Measurements from ENCODE around the gene SNX1.

Gene SNX1

GRCh38 chr15:64161688-64162477 is 66.1 kb downstream of the SNX1 start:
- peaks cover 44% of the 10 kb centered on the region for H4K20me1 ChIP-seq (ENCODE audit: insufficient read depth, low read length, poor library complexity, severe bottlenecking)
- peaks cover 30% of the 10 kb centered on the region for H3K4me1 ChIP-seq (ENCODE audit: insufficient read depth, low read length, poor library complexity, severe bottlenecking)
- TF ChIP-seq, protein P1, sequence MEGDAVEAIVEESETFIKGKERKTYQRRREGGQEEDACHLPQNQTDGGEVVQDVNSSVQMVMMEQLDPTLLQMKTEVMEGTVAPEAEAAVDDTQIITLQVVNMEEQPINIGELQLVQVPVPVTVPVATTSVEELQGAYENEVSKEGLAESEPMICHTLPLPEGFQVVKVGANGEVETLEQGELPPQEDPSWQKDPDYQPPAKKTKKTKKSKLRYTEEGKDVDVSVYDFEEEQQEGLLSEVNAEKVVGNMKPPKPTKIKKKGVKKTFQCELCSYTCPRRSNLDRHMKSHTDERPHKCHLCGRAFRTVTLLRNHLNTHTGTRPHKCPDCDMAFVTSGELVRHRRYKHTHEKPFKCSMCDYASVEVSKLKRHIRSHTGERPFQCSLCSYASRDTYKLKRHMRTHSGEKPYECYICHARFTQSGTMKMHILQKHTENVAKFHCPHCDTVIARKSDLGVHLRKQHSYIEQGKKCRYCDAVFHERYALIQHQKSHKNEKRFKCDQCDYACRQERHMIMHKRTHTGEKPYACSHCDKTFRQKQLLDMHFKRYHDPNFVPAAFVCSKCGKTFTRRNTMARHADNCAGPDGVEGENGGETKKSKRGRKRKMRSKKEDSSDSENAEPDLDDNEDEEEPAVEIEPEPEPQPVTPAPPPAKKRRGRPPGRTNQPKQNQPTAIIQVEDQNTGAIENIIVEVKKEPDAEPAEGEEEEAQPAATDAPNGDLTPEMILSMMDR (conservative IDR thresholded peaks at IDR 0.05; ENCODE audit: low read length): no peak
- TF ChIP-seq EZH2phosphoT487 (IDR thresholded peaks at IDR 0.05; ENCODE audit: borderline replicate concordance): no peak
- H2AFZ ChIP-seq (ENCODE audit: low read length): no peak overlapping the region
- peaks cover 34% of the 10 kb centered on the region; the same call in 1 of the 2 replicates for H3K36me3 ChIP-seq (ENCODE audit: insufficient read depth, low read length)
- peaks cover 49% of the 10 kb centered on the region for H3K79me2 ChIP-seq (ENCODE audit: insufficient read depth, low read length)
- peak overlapping the region; percentile 95 for H3K4me3 ChIP-seq (ENCODE audit: low read length, poor library complexity, severe bottlenecking)
- no peaks in the 10 kb centered on the region for H3K9me3 ChIP-seq (ENCODE audit: insufficient read depth, low read depth, low read length)
- H3F3A ChIP-seq (ENCODE audit: low read depth): no peaks in the 10 kb centered on the region; the same call in 1 of the 2 replicates
- H3K9me2 ChIP-seq (replicated peaks; ENCODE audit: low read depth, low read length): no peaks in the 10 kb centered on the region
- peak overlapping the region; percentile 88 for H3K4me2 ChIP-seq (ENCODE audit: low read depth, low read length, poor library complexity, severe bottlenecking)
- peak overlapping the region; percentile 97 for H3K9ac ChIP-seq (ENCODE audit: low read depth, low read length, poor library complexity, severe bottlenecking)
- H3K27me3 ChIP-seq (ENCODE audit: insufficient read depth, low read length, poor library complexity, severe bottlenecking): no peaks in the 10 kb centered on the region

DNA sequence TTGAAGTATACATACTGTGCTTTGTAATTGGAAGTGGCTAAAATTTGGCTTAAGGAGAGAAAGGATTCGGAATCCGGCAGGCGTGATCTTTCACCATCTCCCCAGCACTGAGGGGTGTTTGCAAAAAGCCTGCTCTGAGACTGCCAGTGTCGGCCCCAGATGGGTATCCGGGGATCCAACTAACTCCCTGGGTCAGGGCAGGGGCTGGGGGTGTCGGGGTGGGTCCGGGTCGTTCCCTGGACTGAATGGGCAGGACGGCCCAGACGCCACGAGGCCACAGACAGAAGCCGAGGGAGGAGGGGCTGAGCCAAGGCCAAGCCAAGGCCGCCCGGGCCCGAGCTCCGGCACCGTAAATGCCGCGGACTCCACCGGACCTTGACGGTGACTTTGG is 66.7 kb downstream of the SNX1 start:
- H3K4me1 ChIP-seq (ENCODE audit: insufficient read depth, low read length, poor library complexity, severe bottlenecking): peaks cover 30% of the 10 kb centered on the region
- peaks cover 49% of the 10 kb centered on the region for H3K79me2 ChIP-seq (ENCODE audit: insufficient read depth, low read length)
- no peaks in the 10 kb centered on the region; the same call in 1 of the 2 replicates for H3F3A ChIP-seq (ENCODE audit: low read depth)
- H3K4me2 ChIP-seq (ENCODE audit: low read depth, low read length, poor library complexity, severe bottlenecking): peak overlapping the region; percentile 88
- TF ChIP-seq, protein P1 (conservative IDR thresholded peaks at IDR 0.05; ENCODE audit: low read length): no peak
- no peak for TF ChIP-seq EZH2phosphoT487 (IDR thresholded peaks at IDR 0.05; ENCODE audit: borderline replicate concordance)
- H3K9ac ChIP-seq (ENCODE audit: low read depth, low read length, poor library complexity, severe bottlenecking): peak overlapping the region; percentile 97
- H3K27me3 ChIP-seq (ENCODE audit: insufficient read depth, low read length, poor library complexity, severe bottlenecking): no peaks in the 10 kb centered on the region
- no peaks in the 10 kb centered on the region for H3K9me2 ChIP-seq (replicated peaks; ENCODE audit: low read depth, low read length)
- peak overlapping the region; percentile 95 for H3K4me3 ChIP-seq (ENCODE audit: low read length, poor library complexity, severe bottlenecking)
- H3K36me3 ChIP-seq (ENCODE audit: insufficient read depth, low read length): peaks cover 28% of the 10 kb centered on the region; the same call in 1 of the 2 replicates
- H2AFZ ChIP-seq (ENCODE audit: low read length): 0 out of 2 replicates have a peak overlapping the region, but pooled peaks have one; percentile 58
- H4K20me1 ChIP-seq (ENCODE audit: insufficient read depth, low read length, poor library complexity, severe bottlenecking): peaks cover 42% of the 10 kb centered on the region
- H3K9me3 ChIP-seq (ENCODE audit: insufficient read depth, low read depth, low read length): no peaks in the 10 kb centered on the region

DNA sequence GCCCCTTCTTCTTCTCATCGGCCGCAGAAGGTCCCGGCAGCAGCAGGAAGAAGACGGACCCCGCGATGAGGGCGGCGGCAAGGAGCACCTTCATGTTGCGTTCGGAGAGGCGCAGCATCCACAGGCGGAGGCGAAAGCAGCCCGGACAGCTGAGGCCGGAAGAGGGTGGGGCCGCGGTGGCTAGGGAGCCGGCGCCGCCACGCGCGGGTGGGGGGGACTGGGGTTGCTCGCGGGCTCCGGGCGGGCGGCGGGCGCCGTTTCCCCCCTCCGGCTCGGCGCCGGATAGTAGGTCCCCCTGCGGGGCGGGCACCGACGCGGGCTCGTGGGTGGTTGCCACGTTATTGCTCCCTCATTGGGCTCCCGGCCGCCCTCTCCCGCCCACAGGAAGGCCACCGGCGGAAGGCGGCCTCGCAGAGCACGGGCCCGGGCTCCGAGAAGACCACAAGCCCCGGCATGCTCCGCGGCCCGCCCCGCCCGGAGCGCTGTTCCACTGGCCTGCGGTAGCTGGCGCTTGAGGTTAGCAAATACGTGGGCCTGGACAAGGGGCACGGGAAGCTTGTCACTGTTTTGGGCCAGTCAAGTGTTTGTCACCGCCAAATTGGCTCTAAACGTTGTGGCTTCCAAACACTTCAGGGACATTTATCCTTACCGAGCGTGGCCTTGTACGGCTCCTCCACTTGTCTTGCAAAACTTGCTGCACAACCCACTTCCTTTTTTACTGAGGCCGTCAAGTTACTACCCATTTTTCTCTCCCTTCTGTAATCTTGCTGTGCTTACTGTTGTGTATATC is 67.3 kb downstream of the SNX1 start, which contains the start of gene PPIB:
TSS of gene PPIB (minus strand) at position 154 of the 790 bp plus-strand sequence. CDS start at position 118, 36 bp downstream.
- Histone ChIP-seq H3K4me3 (ENCODE audit: low read length, poor library complexity, severe bottlenecking) (peak within 1 kb of the TSS; percentile 95), H4K20me1 (ENCODE audit: insufficient read depth, low read length, poor library complexity, severe bottlenecking) (peaks cover 36% of the 10 kb centered on the region), H3K36me3 (ENCODE audit: insufficient read depth, low read length) (peaks cover 22% of the 10 kb centered on the region; the same call in 1 of the 2 replicates), H3K9ac (ENCODE audit: low read depth, low read length, poor library complexity, severe bottlenecking) (peak within 1 kb of the TSS; percentile 97), H3K9me2 (replicated peaks; ENCODE audit: low read depth, low read length) (no peaks in the 10 kb centered on the region), H2AFZ (ENCODE audit: low read length) (peak within 1 kb of the TSS; percentile 92), H3K79me2 (ENCODE audit: insufficient read depth, low read length) (peaks cover 48% of the 10 kb centered on the region), H3K9me3 (ENCODE audit: insufficient read depth, low read depth, low read length) (no peaks in the 10 kb centered on the region), H3K4me1 (ENCODE audit: insufficient read depth, low read length, poor library complexity, severe bottlenecking) (peaks cover 30% of the 10 kb centered on the region), H3K4me2 (ENCODE audit: low read depth, low read length, poor library complexity, severe bottlenecking) (peak within 1 kb of the TSS; percentile 88), H3F3A (ENCODE audit: low read depth) (no peaks in the 10 kb centered on the region; the same call in 1 of the 2 replicates), H3K27me3 (ENCODE audit: insufficient read depth, low read length, poor library complexity, severe bottlenecking) (no peaks in the 10 kb centered on the region)
- TF ChIP-seq EZH2phosphoT487 (IDR thresholded peaks at IDR 0.05; ENCODE audit: borderline replicate concordance): no peak
- TF ChIP-seq, protein P1 (conservative IDR thresholded peaks at IDR 0.05; ENCODE audit: low read length): peak; percentile 61

All from Loucy (cell line).